HepG2 (cell line): ENCODE results near the gene TBC1D16. TPM values are rescaled to one million over a fixed set of nuclear protein-coding genes. Genes with fewer than 3 reads are reported as not detected.

ENCODE experiments used
- ATAC-seq: fragments of 200-7000 bp; cut with Tn5 transposase; 3 replicates; pipeline ENCODE4 v1.9.1; 2020; ENCODE audit warnings: mild to moderate bottlenecking, moderate library complexity
- BruUV-seq: library from RNA; stranded (reverse); fragments of 400-500 nt; replicated peaks from 2 replicates; lab custom pipeline; 2021; lab: Mats Ljungman, UMichigan
- CTCF ChIA-PET: fragments of 300-600 bp; formaldehyde crosslinking; extraction: SDS; loops from one replicate; lab custom pipeline; 2021; ENCODE audit warnings: low total read pairs, inconsistent platforms, low intra/inter-chr PET ratio; lab: Yijun Ruan, JAX
- POLR2A ChIA-PET: fragments of 350-600 bp; sonication (Branson Sonifier 250); formaldehyde crosslinking; loops from one replicate; lab custom pipeline; 2020; ENCODE audit warnings: antibody characterized with exemption, inconsistent platforms; lab: Yijun Ruan, JAX
- DNase-seq: peaks from one replicate; pipeline ENCODE4 v3.0.0-alpha.2; 2015; ENCODE audit warnings: low spot score
- FAIRE-seq: peaks from 3 replicates; lab custom pipeline; 2011; peaks lifted over from hg19 to GRCh38; lab: Jason Lieb, UNC
- H2AFZ ChIP-seq: one replicate; pipeline ENCODE4 v1.6.1; 2011; ENCODE audit warnings: low read length, inconsistent platforms
- H3K27ac ChIP-seq: fragments of 300-600 bp; 3 replicates; pipeline ENCODE4 v1.8.0; 2011; ENCODE audit warnings: mixed run types, mild to moderate bottlenecking, mixed read lengths, low read length, inconsistent platforms; ENCODE audit not compliant: insufficient read depth; ENCODE audit errors: extremely low read length
- H3K27me3 ChIP-seq, 2 experiments: fragments of 200-600 bp in 1 of 2; 2 replicates in 1 of 2; 3 replicates in 1 of 2; pipeline versions ENCODE4 v1.6.0 to v1.8.0; 2011; ENCODE audit warnings: low read length in 2 of 2, mild to moderate bottlenecking in 2 of 2, moderate library complexity in 2 of 2, inconsistent platforms in 1 of 2; ENCODE audit not compliant: insufficient read depth in 2 of 2, control insufficient read depth in 1 of 2
- H3K36me3 ChIP-seq, 2 experiments: fragments of 200-600 bp in 1 of 2; replicated peaks in 1 of 2; 2 replicates in 1 of 2; 3 replicates in 1 of 2; pipeline versions ENCODE4 v1.5.1 to v1.8.0; 2011; ENCODE audit warnings: low read length in 2 of 2, inconsistent platforms in 1 of 2; ENCODE audit not compliant: insufficient read depth in 2 of 2, control insufficient read depth in 1 of 2
- H3K4me1 ChIP-seq: 2 replicates; pipeline ENCODE4 v1.5.1; 2012; ENCODE audit warnings: low read length, inconsistent platforms; ENCODE audit not compliant: insufficient read depth
- H3K4me2 ChIP-seq: 2 replicates; pipeline ENCODE4 v1.6.0; 2011; ENCODE audit warnings: low read depth, low read length, inconsistent platforms
- H3K4me3 ChIP-seq, 3 experiments: fragments of 200-600 bp in 1 of 3; sonication (generic), shearing (Covaris generic) in 1 of 3; replicated peaks in 1 of 3; 2 replicates each; pipeline ENCODE4 v1.5.1; 2011 to 2016; ENCODE audit warnings: low read length in 3 of 3, inconsistent platforms in 2 of 3, low read depth in 2 of 3, mild to moderate bottlenecking in 2 of 3, control low read depth in 1 of 3, mixed read lengths in 1 of 3; ENCODE audit not compliant: insufficient read depth in 1 of 3
- H3K79me2 ChIP-seq: one replicate; pipeline ENCODE4 v1.6.1; 2011; ENCODE audit warnings: low read length, inconsistent platforms; ENCODE audit not compliant: insufficient read depth
- H3K9ac ChIP-seq: 2 replicates; pipeline ENCODE4 v1.6.0; 2011; ENCODE audit warnings: mild to moderate bottlenecking, low read depth, low read length, inconsistent platforms; ENCODE audit not compliant: insufficient read depth
- H3K9me3 ChIP-seq: 2 replicates; pipeline ENCODE4 v1.5.1; 2012; ENCODE audit warnings: mild to moderate bottlenecking, low read length
- H4K20me1 ChIP-seq: 2 replicates; pipeline ENCODE4 v1.6.0; 2011; ENCODE audit warnings: inconsistent platforms, mild to moderate bottlenecking, low read length, moderate library complexity; ENCODE audit not compliant: insufficient read depth
- AGO2 ChIP-seq: fragments of 200-400 bp; formaldehyde crosslinking; optimal IDR thresholded peaks from 2 replicates; pipeline ENCODE3; 2017; ENCODE audit warnings: mild to moderate bottlenecking, low read depth, low read length, moderate library complexity
- KDM2A ChIP-seq: sonication (generic); formaldehyde crosslinking; IDR thresholded peaks from 2 replicates; pipeline ENCODE4 v1.4.0; 2020; ENCODE audit warnings: low read depth, missing genetic modification reagents, borderline replicate concordance
- KLF16 ChIP-seq, 2 experiments: sonication (generic) in 1 of 2; formaldehyde crosslinking in 1 of 2; IDR thresholded peaks; 2 replicates each; pipeline versions ENCODE4 v1.6.1 to v1.8.0; 2016 to 2023; ENCODE audit warnings: missing genetic modification reagents in 2 of 2, missing compliant biosample characterization in 1 of 2
- NFIC ChIP-seq: IDR thresholded peaks from 2 replicates; pipeline ENCODE4 v1.6.1; 2012; ENCODE audit warnings: mild to moderate bottlenecking, low read length, inconsistent platforms
- PHF20 ChIP-seq: sonication (generic); formaldehyde crosslinking; IDR thresholded peaks from 2 replicates; pipeline ENCODE4 v1.5.0; 2020; ENCODE audit warnings: mild to moderate bottlenecking, missing genetic modification reagents
- POLR2G ChIP-seq: fragments of 200-400 bp; formaldehyde crosslinking; IDR thresholded peaks from 2 replicates; pipeline ENCODE4 v1.6.1; 2018; ENCODE audit warnings: mild to moderate bottlenecking, low read depth, low read length, moderate library complexity
- SALL1 ChIP-seq: sonication (generic); formaldehyde crosslinking; IDR thresholded peaks from 2 replicates; pipeline ENCODE4 v1.8.0; 2022; ENCODE audit warnings: mild to moderate bottlenecking, missing genetic modification reagents
- SSRP1 ChIP-seq: IDR thresholded peaks from 2 replicates; pipeline ENCODE4 v1.6.1; 2016; ENCODE audit warnings: control low read depth
- ZBTB38 ChIP-seq: sonication (generic); formaldehyde crosslinking; IDR thresholded peaks from 2 replicates; pipeline ENCODE4 v1.5.1; 2020; ENCODE audit warnings: mild to moderate bottlenecking, missing genetic modification reagents
- ZNF234 ChIP-seq: sonication (generic); formaldehyde crosslinking; conservative IDR thresholded peaks from 2 replicates; pipeline ENCODE4 v1.5.1; 2020; ENCODE audit warnings: mild to moderate bottlenecking, missing genetic modification reagents
- ZNF746 ChIP-seq: sonication (generic); formaldehyde crosslinking; IDR thresholded peaks from 2 replicates; pipeline ENCODE4 v1.8.0; 2022; ENCODE audit warnings: mild to moderate bottlenecking, missing genetic modification reagents
- ZNF768 ChIP-seq: sonication (generic); formaldehyde crosslinking; IDR thresholded peaks from 2 replicates; pipeline ENCODE4 v1.4.0; 2020; ENCODE audit warnings: missing genetic modification reagents
- WGBS: methylation state at CpG from one replicate; pipeline ENCODE4 v1.1.6; 2017; ENCODE audit warnings: low lambda C conversion rate; 5-methylcytosine and 5-hydroxymethylcytosine counted together
- in situ Hi-C: cut with HindIII; loops from 2 replicates; pipeline ENCODE4 v1.10.0; 2017; ENCODE audit warnings: low pct_unique_long_range_greater_than_20kb; ENCODE audit not compliant: extremely low pct_ligation_motif_present
- intact Hi-C: fragments of 100-400 bp; cut with micrococcal nuclease; formaldehyde crosslinking; loops from one replicate; pipeline ENCODE4 v1.10.0; 2022; ENCODE audit not compliant: unreplicated experiment
- polyA plus RNA-seq, 8 experiments: library from polyadenylated mRNA; depleted of rRNA in 3 of 8; stranded (reverse) in 7 of 8; unstranded in 1 of 8; fragments of >200 nt; fragmentation: Illumina TruSeq in 4 of 8; extraction: Trizol in 4 of 8; gene quantifications; 2 replicates each; pipeline versions ENCODE4 v1.2.1 to v1.2.3, GENCODE V29; 2011 to 2016; ENCODE audit warnings: low read depth in 4 of 8, missing spikeins in 1 of 8, mixed read lengths in 1 of 8; ENCODE audit not compliant: insufficient read depth in 1 of 8
- total RNA-seq, 5 experiments: library from RNA; depleted of rRNA; stranded (reverse); fragments of >200 nt; fragmentation: Illumina TruSeq; extraction: Trizol; gene quantifications; 2 replicates each; pipeline ENCODE4 v1.2.3, GENCODE V29; 2016; ENCODE audit warnings: low read depth in 1 of 5
- TF ChIP-seq, protein P1 (sequence below): sonication (generic); formaldehyde crosslinking; IDR thresholded peaks from 2 replicates; pipeline ENCODE4 v1.4.0; 2020; ENCODE audit warnings: missing genetic modification reagents
- TF ChIP-seq, protein P2 (sequence below): sonication (generic); formaldehyde crosslinking; conservative IDR thresholded peaks from 2 replicates; pipeline ENCODE4 v1.8.0; 2022; ENCODE audit warnings: mild to moderate bottlenecking, moderate library complexity, missing genetic modification reagents

The TBC1D16 gene
- total and polyA plus RNA-seq, 2 of the 13 experiments (the other 11 are each of a cell fraction or from before 2014, with no cell fraction given), result 14.9 to 24.9 TPM

DNA sequence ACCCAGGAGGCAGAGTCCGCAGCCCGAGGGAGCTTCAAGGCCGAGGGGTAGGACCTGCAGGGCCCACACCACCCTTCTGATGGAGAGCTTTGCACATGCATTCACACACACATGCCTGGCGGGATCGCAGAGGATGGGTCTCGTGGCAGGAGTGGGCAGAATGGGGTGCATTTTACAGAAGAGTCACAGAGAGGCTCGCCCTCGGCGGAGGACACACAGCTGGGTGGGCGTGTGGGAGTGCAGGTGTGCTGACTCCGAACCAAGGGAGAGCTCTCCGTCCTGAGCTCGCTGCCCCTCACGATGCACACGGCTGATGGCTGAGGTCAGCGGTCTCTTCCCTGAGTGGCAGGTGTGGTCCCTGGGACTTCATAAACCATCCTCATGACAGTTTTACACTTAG is 99.6 kb downstream of the TBC1D16 start:
- intact Hi-C loops, result no loop called here
- Histone ChIP-seq H4K20me1 (no peaks in the 10 kb centered on the region), H2AFZ (no peak overlapping the region), H3K9me3 (no peaks in the 10 kb centered on the region), H3K79me2 (no peaks in the 10 kb centered on the region), H3K27ac (no peak overlapping the region), H3K4me3 (no peak overlapping the region), H3K9ac (no peak overlapping the region), H3K4me1 (peaks cover 76% of the 10 kb centered on the region), H3K27me3 (no peaks in the 10 kb centered on the region), H3K36me3 (peaks cover 4 to 12% of the 10 kb centered on the region in 2 experiments), H3K4me2 (no peak overlapping the region)
- ATAC-seq, result no peak
- TF ChIP-seq ZNF768 (peak; percentile 92), SSRP1 (CRISPR knock-in tag) (0 out of 2 replicates have a peak, but pooled peaks have one; percentile 45), ZNF746 (CRISPR knock-in tag) (no peak), KDM2A (CRISPR knock-in tag) (peak; percentile 30), POLR2G (peak; percentile 34; the same call in 1 of the 2 replicates), NFIC (no peak), KLF16 (CRISPR knock-in tag; IDR thresholded peaks at IDR 0.05) (0 out of 4 replicates have a peak, but pooled peaks of 1 of the 2 experiments have one; percentile 19), SALL1 (CRISPR knock-in tag) (0 out of 2 replicates have a peak, but pooled peaks have one; percentile 14), ZBTB38 (CRISPR knock-in tag) (peak; percentile 60; the same call in 1 of the 2 replicates), PHF20 (CRISPR knock-in tag) (no peak), AGO2 (peak; percentile 62), ZNF234 (CRISPR knock-in tag) (no peak)
- TF ChIP-seq, protein P1, sequence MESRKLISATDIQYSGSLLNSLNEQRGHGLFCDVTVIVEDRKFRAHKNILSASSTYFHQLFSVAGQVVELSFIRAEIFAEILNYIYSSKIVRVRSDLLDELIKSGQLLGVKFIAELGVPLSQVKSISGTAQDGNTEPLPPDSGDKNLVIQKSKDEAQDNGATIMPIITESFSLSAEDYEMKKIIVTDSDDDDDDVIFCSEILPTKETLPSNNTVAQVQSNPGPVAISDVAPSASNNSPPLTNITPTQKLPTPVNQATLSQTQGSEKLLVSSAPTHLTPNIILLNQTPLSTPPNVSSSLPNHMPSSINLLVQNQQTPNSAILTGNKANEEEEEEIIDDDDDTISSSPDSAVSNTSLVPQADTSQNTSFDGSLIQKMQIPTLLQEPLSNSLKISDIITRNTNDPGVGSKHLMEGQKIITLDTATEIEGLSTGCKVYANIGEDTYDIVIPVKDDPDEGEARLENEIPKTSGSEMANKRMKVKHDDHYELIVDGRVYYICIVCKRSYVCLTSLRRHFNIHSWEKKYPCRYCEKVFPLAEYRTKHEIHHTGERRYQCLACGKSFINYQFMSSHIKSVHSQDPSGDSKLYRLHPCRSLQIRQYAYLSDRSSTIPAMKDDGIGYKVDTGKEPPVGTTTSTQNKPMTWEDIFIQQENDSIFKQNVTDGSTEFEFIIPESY (CRISPR knock-in tag), result peak; percentile 77
- TF ChIP-seq, protein P2, sequence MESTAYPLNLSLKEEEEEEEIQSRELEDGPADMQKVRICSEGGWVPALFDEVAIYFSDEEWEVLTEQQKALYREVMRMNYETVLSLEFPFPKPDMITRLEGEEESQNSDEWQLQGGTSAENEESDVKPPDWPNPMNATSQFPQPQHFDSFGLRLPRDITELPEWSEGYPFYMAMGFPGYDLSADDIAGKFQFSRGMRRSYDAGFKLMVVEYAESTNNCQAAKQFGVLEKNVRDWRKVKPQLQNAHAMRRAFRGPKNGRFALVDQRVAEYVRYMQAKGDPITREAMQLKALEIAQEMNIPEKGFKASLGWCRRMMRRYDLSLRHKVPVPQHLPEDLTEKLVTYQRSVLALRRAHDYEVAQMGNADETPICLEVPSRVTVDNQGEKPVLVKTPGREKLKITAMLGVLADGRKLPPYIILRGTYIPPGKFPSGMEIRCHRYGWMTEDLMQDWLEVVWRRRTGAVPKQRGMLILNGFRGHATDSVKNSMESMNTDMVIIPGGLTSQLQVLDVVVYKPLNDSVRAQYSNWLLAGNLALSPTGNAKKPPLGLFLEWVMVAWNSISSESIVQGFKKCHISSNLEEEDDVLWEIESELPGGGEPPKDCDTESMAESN, result no peak
- BruUV-seq, result no TSS peak
- no peak for FAIRE-seq
- in situ Hi-C loops, result no loop called here
- no peak for DNase-seq
- CTCF ChIA-PET, result no interaction called here
- WGBS, result 93% methylated on average over 10 of the region's 16 CpGs
- POLR2A ChIA-PET, result interaction anchor here (1.8 to 2.3 kb wide), 2 partner anchors 10 to 56 kb away, joined by 9 read pairs; no protein-coding TSS in a partner anchor
